Muscle layer of colon (tissue), 2 donors: ENCODE results near the gene ABCB9.
"Not testable (repeated sequence)": the region's sequence is repeated elsewhere in the genome, so short reads cannot be mapped to it uniquely, and the experiment has no call there.

Source experiments
- H3K27ac ChIP-seq: one replicate; pipeline ENCODE4 v1.7.0; 2013; ENCODE audit warnings: low read depth, mild to moderate bottlenecking, low read length, moderate library complexity
- H3K27me3 ChIP-seq, 2 donors: one replicate each; pipeline ENCODE4 v1.7.0; 2013; ENCODE audit warnings: low read length in 2 of 2, mild to moderate bottlenecking in 2 of 2; ENCODE audit not compliant: insufficient read depth in 2 of 2, control insufficient read depth in 1 of 2
- H3K36me3 ChIP-seq: one replicate; pipeline ENCODE4 v1.7.0; 2013; ENCODE audit warnings: mild to moderate bottlenecking, low read length; ENCODE audit not compliant: insufficient read depth
- H3K4me1 ChIP-seq: one replicate; pipeline ENCODE4 v1.7.0; 2013; ENCODE audit warnings: mild to moderate bottlenecking, low read length; ENCODE audit not compliant: insufficient read depth
- H3K4me3 ChIP-seq, 2 donors: one replicate each; pipeline ENCODE4 v1.7.0; 2013; ENCODE audit warnings: low read length in 2 of 2, low read depth in 1 of 2, mild to moderate bottlenecking in 1 of 2, moderate library complexity in 1 of 2
- H3K9ac ChIP-seq: one replicate; pipeline ENCODE4 v1.7.0; 2013; ENCODE audit warnings: low read length
- H3K9me3 ChIP-seq: one replicate; pipeline ENCODE4 v1.7.0; 2013; ENCODE audit warnings: mild to moderate bottlenecking, low read length
- donor health status: abdominal sarcoma.
- donor health status: Adenocarcinoma of cecum.

The ABCB9 gene

DNA sequence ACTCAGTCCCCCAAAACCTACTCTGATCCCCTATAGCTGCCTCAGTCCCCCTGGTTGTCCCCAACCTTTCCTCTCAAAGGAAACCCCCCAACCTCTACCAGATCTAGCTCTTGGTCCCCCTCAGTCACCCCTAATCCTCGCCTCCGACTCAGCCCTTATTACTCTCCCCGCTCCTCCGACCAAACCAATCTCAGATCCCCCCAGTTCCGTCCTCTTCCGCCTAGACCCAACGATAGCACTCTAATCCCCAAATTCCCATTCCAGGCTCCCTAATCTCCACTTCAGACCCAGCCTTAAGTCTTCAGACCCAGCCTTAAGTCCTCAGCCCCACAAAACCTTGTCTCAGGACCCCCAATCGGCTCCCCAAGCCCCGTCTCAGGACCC, 71.0 kb downstream of the ABCB9 start:
- Histone ChIP-seq H3K9me3 (no peaks in the 10 kb centered on the region), H3K27ac (peak overlapping the region; percentile 89), H3K4me1 (peaks cover 26% of the 10 kb centered on the region), H3K36me3 (no peaks in the 10 kb centered on the region), H3K27me3 (no peaks in the 10 kb centered on the region), H3K4me3 (peak overlapping the region; percentile 75 to 92), H3K9ac (peak overlapping the region; percentile 92)

DNA sequence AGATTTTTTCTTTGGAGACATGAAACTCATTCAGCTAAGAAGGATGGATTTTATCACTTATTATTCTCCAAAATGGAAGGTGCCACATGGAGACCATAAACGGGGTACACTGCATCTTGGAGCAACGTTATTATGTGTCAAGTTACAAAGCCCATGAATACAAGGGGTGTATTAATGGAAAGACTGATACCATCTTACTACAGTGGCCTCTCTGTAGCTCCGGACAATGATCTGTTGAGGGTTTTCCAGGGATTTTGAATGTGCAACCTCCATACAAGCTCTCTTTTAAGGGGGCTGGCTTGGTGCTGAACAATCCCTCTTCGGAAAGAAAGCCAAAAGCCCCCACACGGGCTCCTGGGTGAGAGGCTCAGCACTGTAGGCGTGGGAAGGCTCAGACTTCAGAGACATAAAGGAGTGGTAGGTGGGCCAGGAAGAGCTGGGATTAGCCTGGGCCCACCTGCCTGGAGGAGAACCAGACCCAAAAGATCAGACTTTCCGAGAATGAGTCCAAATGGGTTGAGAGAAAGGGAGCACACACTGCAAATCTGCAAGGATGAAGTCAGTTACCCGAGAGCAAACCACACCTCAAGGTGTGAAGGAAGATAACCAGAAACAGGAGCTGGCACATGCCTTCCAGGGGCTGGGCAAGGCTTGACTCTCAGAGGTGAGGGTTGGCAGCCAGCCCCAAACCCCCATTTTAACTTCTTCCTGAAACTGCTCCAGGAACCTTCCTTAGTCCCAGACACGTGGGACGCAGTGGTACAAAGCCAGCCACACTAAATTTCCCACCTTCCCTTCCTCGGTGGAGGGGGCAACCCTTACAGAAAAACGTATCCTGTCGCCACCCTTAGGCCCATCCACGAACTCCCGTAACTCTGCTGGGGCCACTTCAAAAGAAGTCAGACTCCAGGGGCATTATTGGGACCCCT, 71.8 kb downstream of the ABCB9 start:
- Histone ChIP-seq H3K36me3 (no peaks in the 10 kb centered on the region), H3K27ac (peak overlapping the region; percentile 19), H3K9me3 (no peaks in the 10 kb centered on the region), H3K4me3 (peak overlapping the region; percentile 75 to 92), H3K4me1 (peaks cover 26% of the 10 kb centered on the region), H3K9ac (peak overlapping the region; percentile 92), H3K27me3 (no peaks in the 10 kb centered on the region)

DNA sequence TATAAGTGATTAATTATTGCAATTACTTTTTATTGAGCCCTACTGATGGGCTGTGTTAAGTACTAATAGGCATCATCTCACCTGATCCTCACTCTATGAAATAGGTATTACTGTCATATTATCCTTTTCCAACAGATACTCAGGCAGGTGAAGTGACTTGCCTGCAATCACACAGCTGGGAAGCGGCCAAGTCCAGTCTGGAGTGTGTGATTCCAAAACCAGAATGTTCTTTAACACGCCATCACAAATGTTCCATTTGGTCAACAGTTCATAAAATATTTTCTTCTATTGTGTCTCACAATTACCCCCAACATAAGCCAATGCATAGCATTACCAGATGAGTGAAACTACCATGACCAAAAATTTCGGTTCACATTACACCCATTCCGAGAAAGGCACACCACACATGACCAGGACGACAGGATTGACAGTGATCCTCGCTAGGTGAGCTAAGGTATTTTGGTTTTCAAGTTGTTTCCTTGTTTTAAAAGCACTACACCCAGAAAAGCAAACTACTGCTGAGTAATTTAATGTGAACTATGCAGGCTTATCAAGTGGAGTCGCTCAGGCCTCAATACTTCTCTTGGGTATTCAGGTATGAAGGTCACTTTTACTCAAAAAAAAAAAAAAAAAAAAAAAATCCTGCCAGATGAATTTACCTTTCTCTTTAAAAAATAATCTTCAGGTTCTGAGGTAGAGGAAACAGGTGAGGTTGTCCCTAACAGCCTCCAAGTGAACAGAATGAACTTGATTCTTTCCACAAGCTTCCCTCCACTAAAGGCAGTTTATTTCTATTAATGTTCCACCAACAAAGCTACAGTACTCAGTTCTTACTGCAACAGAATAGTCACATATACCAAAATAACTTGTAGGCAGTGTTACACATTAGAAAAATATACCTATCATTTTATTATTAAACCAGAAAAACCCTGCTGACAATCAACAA, 72.8 kb downstream of the ABCB9 start:
- H3K4me3 ChIP-seq: no peak overlapping the region
- no peak overlapping the region for H3K9ac ChIP-seq
- H3K36me3 ChIP-seq: no peaks in the 10 kb centered on the region
- no peaks in the 10 kb centered on the region for H3K9me3 ChIP-seq
- H3K27me3 ChIP-seq: no peaks in the 10 kb centered on the region
- no peak overlapping the region for H3K27ac ChIP-seq
- H3K4me1 ChIP-seq: peaks cover 32% of the 10 kb centered on the region

DNA sequence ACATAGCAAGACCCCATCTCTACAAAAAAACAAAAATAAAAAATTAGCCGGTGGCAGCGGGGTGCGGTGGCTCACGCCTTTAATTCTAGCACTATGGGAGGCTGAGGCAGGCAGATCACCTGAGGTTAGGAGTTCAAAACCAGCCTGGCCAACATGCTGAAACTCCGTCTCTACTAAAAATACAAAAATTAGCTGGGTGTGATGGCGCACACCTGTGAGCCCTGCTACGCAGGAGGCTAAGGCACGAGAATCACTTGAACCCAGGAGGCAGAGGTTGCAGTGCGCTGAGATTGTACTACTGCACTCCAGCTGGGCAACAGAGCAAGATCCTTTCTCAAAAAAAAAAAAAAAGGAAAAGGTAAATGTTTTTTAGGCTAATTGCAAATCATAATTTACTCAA, 73.5 kb downstream of the ABCB9 start:
- not testable (repeated sequence) for H3K27ac ChIP-seq, H3K9ac ChIP-seq, H3K36me3 ChIP-seq, H3K4me3 ChIP-seq, H3K27me3 ChIP-seq, H3K9me3 ChIP-seq
- peaks cover 38% of the 10 kb centered on the region for H3K4me1 ChIP-seq

DNA sequence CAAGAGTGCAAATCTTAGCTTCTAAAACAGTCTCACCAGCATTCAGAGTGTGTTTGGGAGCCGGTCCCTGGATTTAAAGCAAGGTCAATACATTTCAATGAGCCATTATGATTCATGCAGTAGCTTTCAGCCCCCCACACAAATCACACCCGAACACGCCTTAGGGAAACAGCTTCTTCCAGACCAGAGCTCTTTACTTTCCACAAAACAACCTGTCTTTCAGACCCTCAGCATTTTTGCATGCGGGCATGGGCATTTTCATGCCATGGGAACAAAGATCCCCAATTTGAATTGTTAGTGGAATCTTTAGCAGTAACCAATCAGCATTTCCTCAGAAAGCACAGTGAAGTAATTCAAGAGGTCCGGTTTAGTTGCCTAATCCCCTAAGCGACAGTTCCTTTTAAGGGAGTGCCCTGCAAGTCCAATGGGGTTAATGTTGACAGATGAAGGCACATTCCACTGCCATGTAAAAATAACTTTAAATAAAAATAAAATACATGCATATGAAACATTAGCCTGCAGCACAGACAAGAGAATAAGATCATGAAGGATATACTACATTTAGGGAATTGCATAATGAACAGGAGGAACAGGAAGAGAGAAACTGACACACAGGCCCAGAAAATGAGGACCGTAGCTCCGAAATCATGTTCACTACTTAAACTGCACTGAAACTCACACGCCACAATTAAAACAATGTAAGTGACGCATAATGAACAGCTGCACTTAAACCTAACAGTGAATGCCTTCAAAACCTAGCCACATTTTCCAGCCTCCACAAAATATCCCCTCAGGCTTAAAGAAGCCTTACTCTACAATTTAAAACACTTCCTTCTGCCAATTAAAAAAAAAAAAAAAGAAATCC, 74.4 kb downstream of the ABCB9 start:
- Histone ChIP-seq H3K27me3 (no peaks in the 10 kb centered on the region), H3K4me1 (peaks cover 46% of the 10 kb centered on the region), H3K4me3 (no peak overlapping the region), H3K9ac (peak overlapping the region; percentile 13), H3K27ac (no peak overlapping the region), H3K36me3 (no peaks in the 10 kb centered on the region), H3K9me3 (no peaks in the 10 kb centered on the region)

DNA sequence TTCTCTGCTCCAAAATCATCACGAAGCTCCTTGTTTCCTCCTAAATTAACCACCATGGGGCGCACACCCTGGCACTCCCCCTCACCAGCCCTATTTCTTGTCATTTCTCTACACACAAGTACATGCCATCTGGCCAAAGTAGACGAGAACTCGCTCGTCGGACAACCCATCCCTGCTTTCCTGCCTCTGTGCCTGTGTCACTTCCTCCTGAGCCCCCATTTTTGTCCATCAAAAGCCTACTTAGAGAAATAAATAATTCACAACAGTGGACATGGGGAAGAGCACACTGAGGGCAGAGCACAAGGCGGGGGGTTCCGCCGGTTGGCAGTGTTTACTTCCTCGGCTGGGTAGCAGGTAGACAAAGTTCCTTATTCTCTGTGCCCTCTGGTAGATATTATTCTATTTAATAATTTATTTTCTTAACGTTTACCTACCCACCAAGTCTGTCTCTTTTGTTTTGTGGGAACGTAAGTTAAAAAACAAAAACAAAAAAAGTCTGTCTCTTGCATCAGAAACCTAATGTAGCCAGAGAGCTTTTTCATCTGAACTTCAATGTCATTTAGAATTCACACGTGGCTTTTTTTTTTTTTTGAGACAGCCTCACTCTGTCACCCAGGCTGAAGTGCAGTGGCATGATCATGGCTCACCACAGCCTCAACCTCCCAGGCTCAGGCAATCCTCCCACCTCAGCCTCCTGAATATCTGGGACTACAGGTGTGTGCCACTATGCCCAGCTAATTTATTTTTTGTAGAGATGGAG, 76.3 kb downstream of the ABCB9 start:
- no peak overlapping the region for H3K4me3 ChIP-seq
- no peak overlapping the region for H3K9ac ChIP-seq
- H3K27ac ChIP-seq: no peak overlapping the region
- no peaks in the 10 kb centered on the region for H3K27me3 ChIP-seq
- H3K4me1 ChIP-seq: peaks cover 44% of the 10 kb centered on the region
- no peaks in the 10 kb centered on the region for H3K9me3 ChIP-seq
- no peaks in the 10 kb centered on the region for H3K36me3 ChIP-seq

DNA sequence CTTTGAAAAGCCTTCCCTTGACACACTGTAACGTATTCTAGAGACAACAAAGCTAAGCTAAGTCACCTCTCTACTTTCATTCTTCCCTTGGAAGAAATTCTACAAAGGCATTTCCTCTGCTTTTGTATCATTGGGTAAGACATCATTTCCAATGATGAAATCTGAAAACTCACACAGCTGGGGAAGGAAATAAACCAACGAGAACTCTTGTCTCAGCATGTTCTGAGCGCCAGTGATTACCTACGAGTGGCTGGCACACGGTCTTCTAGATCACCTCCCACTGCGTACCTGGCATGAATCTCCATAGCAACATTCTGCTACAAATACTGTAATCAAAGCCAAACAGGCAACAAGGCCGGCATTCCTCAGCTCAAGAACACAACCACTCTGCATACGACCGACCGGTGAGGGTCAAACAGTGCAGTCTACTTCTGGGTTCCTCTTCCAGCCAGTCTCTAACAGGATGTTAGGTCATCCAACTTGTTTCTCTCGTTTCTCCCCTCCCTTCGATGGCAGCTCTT, 78.0 kb downstream of the ABCB9 start:
- H3K9me3 ChIP-seq: no peaks in the 10 kb centered on the region
- peak overlapping the region; percentile 46 for H3K27ac ChIP-seq
- H3K36me3 ChIP-seq: no peaks in the 10 kb centered on the region
- H3K4me3 ChIP-seq: no peak overlapping the region
- no peaks in the 10 kb centered on the region for H3K27me3 ChIP-seq
- peaks cover 28% of the 10 kb centered on the region for H3K4me1 ChIP-seq
- no peak overlapping the region for H3K9ac ChIP-seq

DNA sequence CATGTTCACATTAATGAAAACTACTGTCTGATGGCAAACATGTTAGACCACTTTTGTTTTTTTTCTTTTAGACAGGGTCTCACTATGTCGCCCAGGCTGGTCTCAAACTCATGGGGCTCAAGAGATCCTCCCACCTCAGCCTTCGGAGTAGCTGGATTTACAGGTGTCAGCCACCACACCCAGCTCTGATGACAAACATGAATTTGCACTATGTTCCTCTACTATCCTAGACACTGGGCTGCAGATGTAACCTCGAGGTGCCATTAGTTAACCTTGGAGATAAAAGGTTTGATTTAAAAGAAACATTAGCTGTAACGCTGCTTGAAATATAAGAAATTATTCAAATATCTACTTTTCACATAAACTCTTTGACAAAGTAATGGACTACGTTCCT, 78.4 kb downstream of the ABCB9 start:
- no peaks in the 10 kb centered on the region for H3K9me3 ChIP-seq
- no peak overlapping the region for H3K4me3 ChIP-seq
- H3K9ac ChIP-seq: no peak overlapping the region
- no peaks in the 10 kb centered on the region for H3K27me3 ChIP-seq
- no peaks in the 10 kb centered on the region for H3K36me3 ChIP-seq
- H3K4me1 ChIP-seq: peaks cover 26% of the 10 kb centered on the region
- H3K27ac ChIP-seq: no peak overlapping the region

DNA sequence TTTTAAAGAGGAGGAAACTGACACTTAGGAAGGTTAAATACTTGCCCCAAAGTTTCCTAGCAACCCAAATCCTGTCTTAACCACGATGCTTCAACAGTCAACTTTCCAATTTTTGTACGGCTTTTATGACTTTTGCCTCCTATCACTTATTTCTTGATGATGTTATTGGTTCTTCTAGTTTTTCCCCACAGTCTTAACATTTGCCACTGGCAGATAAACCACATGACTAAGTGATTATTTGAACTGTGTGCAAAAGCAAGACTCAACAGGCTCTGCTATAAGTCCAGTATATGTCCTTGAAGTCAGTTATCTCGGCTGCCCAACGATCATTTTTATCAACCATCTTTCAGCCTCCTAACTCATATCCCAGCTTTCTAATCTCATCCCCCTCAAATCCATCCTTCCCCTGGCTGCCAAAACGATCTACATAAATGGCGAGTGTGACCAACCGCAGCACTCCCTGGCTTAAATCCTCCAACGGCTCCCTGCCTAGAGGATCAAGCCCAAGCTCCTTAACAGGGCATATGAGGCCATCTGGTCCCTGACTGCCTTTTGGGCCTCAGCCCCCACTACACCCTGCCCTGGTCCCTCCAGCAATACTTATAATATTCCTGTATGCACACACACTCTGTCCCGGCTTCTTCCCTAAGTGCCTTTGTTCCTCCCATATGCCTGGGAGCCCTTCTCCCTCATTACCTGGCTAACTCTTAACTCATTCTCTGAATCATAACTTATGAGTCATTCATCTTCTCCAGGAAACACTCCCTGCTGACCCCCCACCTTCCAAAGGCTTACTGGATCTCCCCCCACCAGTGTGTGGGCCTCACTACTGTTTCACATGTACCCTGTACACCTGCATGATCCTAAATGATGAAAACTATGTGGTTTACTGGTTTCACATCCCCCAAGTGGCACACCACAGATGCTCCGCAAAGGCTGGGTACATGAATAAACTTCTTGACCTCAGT, 79.1 kb downstream of the ABCB9 start:
- no peak overlapping the region for H3K4me3 ChIP-seq
- no peak overlapping the region for H3K27ac ChIP-seq
- no peaks in the 10 kb centered on the region for H3K36me3 ChIP-seq
- no peak overlapping the region for H3K9ac ChIP-seq
- no peaks in the 10 kb centered on the region for H3K9me3 ChIP-seq
- H3K27me3 ChIP-seq: no peaks in the 10 kb centered on the region
- peaks cover 21% of the 10 kb centered on the region for H3K4me1 ChIP-seq
